NT2/D1 (cell line): ENCODE measurements around the gene STRBP.

ENCODE experiments used
- SUZ12 ChIP-seq: IDR thresholded peaks from 2 replicates; pipeline ENCODE4 v1.6.1; 2011; ENCODE audit not compliant: insufficient read length, insufficient read depth; ENCODE audit errors: extremely low read depth
- YY1 ChIP-seq: IDR thresholded peaks from 2 replicates; pipeline ENCODE4 v1.6.1; 2011; ENCODE audit not compliant: insufficient read length, insufficient read depth
- ZNF274 ChIP-seq: IDR thresholded peaks from 2 replicates; pipeline ENCODE4 v1.6.1; 2011; ENCODE audit warnings: mild to moderate bottlenecking, low read depth, low read length

DNA sequence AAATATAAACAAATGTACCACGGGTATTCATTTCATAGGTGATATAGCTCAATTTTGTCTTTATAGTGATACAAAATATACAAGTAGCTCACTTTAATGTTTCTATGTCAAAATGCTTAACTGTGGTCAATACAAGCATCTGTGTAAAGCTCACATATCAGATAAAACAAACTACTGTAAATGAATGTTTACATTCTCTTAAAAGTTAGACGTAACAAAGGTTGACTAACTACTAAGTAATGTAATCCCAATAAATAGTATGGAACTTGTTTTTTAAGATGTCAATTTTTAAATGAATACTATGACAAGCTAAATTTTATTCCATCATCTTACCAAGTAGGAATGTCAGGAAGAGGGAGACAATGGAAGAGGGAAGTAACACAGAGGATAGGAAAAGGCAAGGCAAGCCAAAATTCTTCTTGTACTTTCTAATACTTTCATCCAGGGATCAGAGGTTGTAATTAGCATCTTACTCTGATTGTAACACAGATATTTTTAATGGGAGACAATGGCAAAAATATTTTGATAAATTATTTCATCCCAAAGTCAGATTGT is 105.5 kb downstream of the STRBP start:
- no peak for TF ChIP-seq YY1
- no peak for TF ChIP-seq SUZ12
- TF ChIP-seq ZNF274 = no peak
